HAP-1 (cell line): ENCODE data around the gene CLSTN1.
A peak's percentile ranks its signal among the peaks of the same experiment; 100 is the strongest.

Experiments
- DNase-seq, 2 experiments: peaks; one replicate each; pipeline ENCODE4 v3.0.0-alpha.2; 2016 to 2020; ENCODE audit warnings: low spot score in 2 of 2
- H3K27me3 ChIP-seq: fragments of 250-450 bp; sonication (Bioruptor Pico); 2 replicates; pipeline ENCODE4 v1.5.1; 2020; ENCODE audit warnings: low read depth, mild to moderate bottlenecking, moderate library complexity
- H3K36me3 ChIP-seq: fragments of 250-450 bp; sonication (Bioruptor Pico); replicated peaks from 2 replicates; pipeline ENCODE4 v1.5.1; 2020; ENCODE audit warnings: mild to moderate bottlenecking
- H3K4me1 ChIP-seq: fragments of 250-450 bp; sonication (Bioruptor Pico); 2 replicates; pipeline ENCODE4 v1.5.1; 2020; ENCODE audit warnings: mild to moderate bottlenecking
- H3K4me3 ChIP-seq: fragments of 250-450 bp; sonication (Bioruptor Pico); 2 replicates; pipeline ENCODE4 v1.5.1; 2020; ENCODE audit warnings: mild to moderate bottlenecking, moderate library complexity
- H3K9me3 ChIP-seq: fragments of 250-450 bp; sonication (Bioruptor Pico); 2 replicates; pipeline ENCODE4 v1.5.1; 2020; ENCODE audit warnings: mild to moderate bottlenecking, moderate library complexity
- in situ Hi-C: fragments of 300-500 bp; cut with MboI; formaldehyde crosslinking; loops from 3 replicates; pipeline ENCODE4 v1.14.3; 2020; ENCODE audit warnings: low sequenced_read_pairs, inconsistent platforms, mixed read lengths

CLSTN1 gene

GRCh38 chr1:9861360-9861759 is 37.6 kb upstream of the CLSTN1 start:
- H3K9me3 ChIP-seq, result no peaks in the 10 kb centered on the region
- peaks cover 6% of the 10 kb centered on the region for H3K4me1 ChIP-seq
- no peaks in the 10 kb centered on the region for H3K27me3 ChIP-seq
- in situ Hi-C loops, result loop anchor here (10.0 kb wide), 1 partner anchor 137 kb away; no protein-coding TSS in a partner anchor
- H3K36me3 ChIP-seq, result no peaks in the 10 kb centered on the region
- no peak overlapping the region for H3K4me3 ChIP-seq
- peak in 1 of 2 experiments; percentile 36 for DNase-seq

DNA sequence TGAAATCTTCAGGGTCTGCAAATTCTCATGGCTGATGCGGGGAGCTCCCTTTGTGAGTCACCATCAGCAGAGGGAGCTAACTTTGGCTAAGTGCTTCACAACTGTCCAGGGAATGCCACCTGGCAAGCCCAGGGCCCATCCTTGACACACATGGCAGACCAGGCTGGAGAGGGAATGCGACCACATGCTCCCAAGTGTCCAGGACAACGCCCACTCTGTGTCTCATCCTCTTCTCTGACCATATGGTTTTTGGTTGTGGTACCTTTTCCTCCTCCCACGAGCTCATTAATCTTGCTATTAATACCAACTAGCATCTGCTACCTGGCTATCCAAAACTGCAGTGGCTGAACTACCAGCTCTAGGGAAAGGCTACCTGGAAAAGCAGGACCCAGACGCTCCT is 37.1 kb upstream of the CLSTN1 start:
- H3K27me3 ChIP-seq, result no peaks in the 10 kb centered on the region
- no peak overlapping the region for H3K4me3 ChIP-seq
- in situ Hi-C loops, result loop anchor here (10.0 kb wide), 1 partner anchor 136 kb away; no protein-coding TSS in a partner anchor
- H3K4me1 ChIP-seq, result peaks cover 6% of the 10 kb centered on the region
- H3K36me3 ChIP-seq, result no peaks in the 10 kb centered on the region
- no peak for DNase-seq
- H3K9me3 ChIP-seq, result no peaks in the 10 kb centered on the region

DNA sequence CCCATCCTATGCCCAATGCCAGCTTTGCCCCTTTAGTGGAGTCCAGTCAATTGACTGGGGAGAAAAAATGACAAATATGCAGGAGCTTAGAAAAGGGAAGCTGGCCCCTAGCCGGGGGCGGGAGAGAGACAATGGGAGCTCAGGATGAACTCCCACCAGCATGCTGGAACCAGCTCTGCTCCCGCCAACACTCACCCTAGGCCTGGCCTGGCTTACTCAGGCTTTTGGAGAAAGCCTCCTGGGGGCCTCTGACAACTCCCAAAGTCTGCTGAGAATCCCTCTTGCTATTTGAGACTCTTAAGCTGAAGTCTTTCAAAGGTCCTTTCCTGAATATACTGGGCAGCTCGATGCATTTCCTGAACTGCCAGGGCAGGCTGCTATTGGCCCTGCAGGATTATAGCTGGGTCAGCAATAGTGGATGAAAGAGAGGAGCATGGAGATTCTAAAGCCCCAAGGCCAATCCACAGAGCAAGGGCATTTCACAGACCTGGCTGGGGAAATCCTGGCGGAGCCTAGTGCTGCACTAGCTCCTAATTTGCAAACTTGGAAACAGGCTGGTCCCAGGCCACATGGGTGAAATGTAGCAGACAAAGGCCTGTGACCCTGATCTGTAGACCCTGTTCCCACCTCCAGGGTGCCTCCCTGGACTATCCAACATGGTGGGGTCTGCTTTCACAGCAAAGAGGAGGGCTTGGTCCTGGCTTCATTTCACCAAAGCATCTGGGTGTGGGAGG is 35.7 kb upstream of the CLSTN1 start:
- Histone ChIP-seq H3K36me3 (no peaks in the 10 kb centered on the region), H3K27me3 (no peaks in the 10 kb centered on the region), H3K9me3 (no peaks in the 10 kb centered on the region; the same call in 1 of the 2 replicates), H3K4me1 (peaks cover 6% of the 10 kb centered on the region), H3K4me3 (no peak overlapping the region)
- DNase-seq, result peak in 1 of 2 experiments; percentile 59
- in situ Hi-C loops, result loop anchor here (10.0 kb wide), 1 partner anchor 135 kb away; no protein-coding TSS in a partner anchor

- Histone ChIP-seq H3K27me3 (no peaks in the 10 kb centered on the region), H3K4me1 (peaks cover 6% of the 10 kb centered on the region), H3K4me3 (no peak overlapping the region), H3K9me3 (peaks cover 4% of the 10 kb centered on the region), H3K36me3 (peaks cover 4% of the 10 kb centered on the region; the same call in 1 of the 2 replicates)
- DNase-seq, result no peak
- in situ Hi-C loops, result no loop called here
These were observed 34.7 kb upstream of the CLSTN1 start for GRCh38 chr1:9858293-9859035.

DNA sequence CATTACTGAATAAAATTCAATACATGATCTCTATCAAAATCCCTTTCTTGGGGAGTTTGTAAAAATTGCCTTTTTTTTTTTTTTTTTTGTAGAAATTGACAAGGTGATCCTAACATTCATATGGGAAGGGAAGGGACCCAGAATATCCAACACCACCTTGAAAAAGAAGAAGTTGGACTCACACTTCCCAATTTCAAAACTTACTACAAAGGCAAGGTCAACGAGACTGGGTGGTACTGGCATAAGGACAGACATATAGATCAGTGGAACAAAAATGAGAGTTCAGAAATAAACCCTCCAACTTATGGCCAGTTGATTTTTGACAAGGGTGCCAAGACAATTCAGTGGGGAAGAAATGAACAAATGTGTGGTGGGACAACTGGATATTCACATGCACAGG is 31.4 kb upstream of the CLSTN1 start:
- in situ Hi-C loops, result no loop called here
- Histone ChIP-seq H3K27me3 (no peaks in the 10 kb centered on the region), H3K9me3 (peaks cover 4% of the 10 kb centered on the region), H3K4me3 (no peak overlapping the region), H3K4me1 (peaks cover 6% of the 10 kb centered on the region), H3K36me3 (peaks cover 4% of the 10 kb centered on the region; the same call in 1 of the 2 replicates)
- DNase-seq, result no peak

GRCh38 chr1:9853249-9853595 is 29.5 kb upstream of the CLSTN1 start:
- peaks cover 4% of the 10 kb centered on the region; the same call in 1 of the 2 replicates for H3K36me3 ChIP-seq
- no peaks in the 10 kb centered on the region for H3K4me1 ChIP-seq
- no peak for DNase-seq
- in situ Hi-C loops, result no loop called here
- H3K4me3 ChIP-seq, result no peak overlapping the region
- H3K9me3 ChIP-seq, result peaks cover 4% of the 10 kb centered on the region
- H3K27me3 ChIP-seq, result no peaks in the 10 kb centered on the region

GRCh38 chr1:9852410-9853248 is 28.9 kb upstream of the CLSTN1 start:
- in situ Hi-C loops, result no loop called here
- no peak for DNase-seq
- Histone ChIP-seq H3K27me3 (no peaks in the 10 kb centered on the region), H3K36me3 (peaks cover 4% of the 10 kb centered on the region; the same call in 1 of the 2 replicates), H3K9me3 (peaks cover 4% of the 10 kb centered on the region), H3K4me1 (no peaks in the 10 kb centered on the region), H3K4me3 (no peak overlapping the region)

DNA sequence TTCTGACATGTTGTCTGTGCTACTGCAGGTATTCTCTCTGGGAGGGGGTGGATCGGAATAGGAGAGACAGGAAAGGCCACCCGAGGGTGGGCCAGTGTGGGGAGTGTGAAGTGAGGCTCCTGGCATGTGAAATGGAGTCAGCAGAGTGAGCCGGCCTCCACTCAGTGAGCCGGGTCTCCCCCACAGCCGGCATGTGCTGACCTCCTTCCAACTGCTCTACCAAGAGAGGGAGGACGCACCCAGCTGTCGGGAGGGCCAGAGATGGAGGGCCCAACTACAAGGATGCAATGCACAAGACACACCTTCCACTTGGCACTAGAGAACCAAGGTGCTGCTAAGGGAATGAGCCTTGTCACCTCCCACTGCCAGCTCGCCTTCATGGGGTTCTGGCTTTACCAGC is 28.2 kb upstream of the CLSTN1 start:
- H3K4me3 ChIP-seq, result no peak overlapping the region
- H3K36me3 ChIP-seq, result peaks cover 4% of the 10 kb centered on the region; the same call in 1 of the 2 replicates
- H3K27me3 ChIP-seq, result no peaks in the 10 kb centered on the region
- H3K9me3 ChIP-seq, result peaks cover 4% of the 10 kb centered on the region
- no peaks in the 10 kb centered on the region for H3K4me1 ChIP-seq
- no peak for DNase-seq
- in situ Hi-C loops, result no loop called here

DNA sequence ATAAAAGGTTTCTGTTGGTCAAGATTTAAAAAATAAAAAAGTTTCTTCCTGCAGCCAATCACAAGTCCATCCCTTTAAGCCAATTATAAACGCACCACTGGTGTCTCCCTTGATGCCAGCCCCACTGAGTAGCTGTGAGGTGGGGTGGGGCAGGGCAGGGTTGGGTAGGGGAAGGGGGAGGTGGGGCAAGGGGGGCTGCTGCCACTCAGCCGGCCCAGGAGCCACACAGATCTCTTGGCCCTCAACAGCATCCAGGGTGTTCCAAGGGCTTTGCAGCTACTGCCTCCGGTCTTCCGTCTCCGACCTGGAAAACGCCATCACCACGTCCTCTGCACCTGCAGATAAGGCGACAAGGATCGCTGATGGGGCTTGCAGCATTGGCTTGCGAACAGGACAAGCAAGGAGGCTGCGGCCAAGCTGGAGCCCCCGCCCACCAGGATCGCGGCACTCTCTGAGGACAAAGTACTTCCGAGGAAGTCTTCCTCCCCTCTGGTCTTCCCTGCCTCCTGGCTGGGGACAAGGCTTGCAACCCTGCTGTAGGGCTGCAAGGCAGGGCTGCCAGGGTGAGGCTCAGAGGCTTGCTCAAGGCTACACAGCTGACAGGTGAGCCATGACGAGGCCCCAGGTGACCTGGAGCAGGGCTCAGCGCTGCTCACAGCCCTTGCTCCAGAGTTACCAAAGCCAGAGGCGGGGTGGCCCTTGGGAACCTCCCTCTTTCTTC is 26.8 kb upstream of the CLSTN1 start:
- Histone ChIP-seq H3K9me3 (peaks cover 4% of the 10 kb centered on the region), H3K4me3 (no peak overlapping the region), H3K36me3 (peaks cover 4% of the 10 kb centered on the region; the same call in 1 of the 2 replicates), H3K4me1 (no peaks in the 10 kb centered on the region), H3K27me3 (no peaks in the 10 kb centered on the region)
- DNase-seq, result no peak
- in situ Hi-C loops, result no loop called here

DNA sequence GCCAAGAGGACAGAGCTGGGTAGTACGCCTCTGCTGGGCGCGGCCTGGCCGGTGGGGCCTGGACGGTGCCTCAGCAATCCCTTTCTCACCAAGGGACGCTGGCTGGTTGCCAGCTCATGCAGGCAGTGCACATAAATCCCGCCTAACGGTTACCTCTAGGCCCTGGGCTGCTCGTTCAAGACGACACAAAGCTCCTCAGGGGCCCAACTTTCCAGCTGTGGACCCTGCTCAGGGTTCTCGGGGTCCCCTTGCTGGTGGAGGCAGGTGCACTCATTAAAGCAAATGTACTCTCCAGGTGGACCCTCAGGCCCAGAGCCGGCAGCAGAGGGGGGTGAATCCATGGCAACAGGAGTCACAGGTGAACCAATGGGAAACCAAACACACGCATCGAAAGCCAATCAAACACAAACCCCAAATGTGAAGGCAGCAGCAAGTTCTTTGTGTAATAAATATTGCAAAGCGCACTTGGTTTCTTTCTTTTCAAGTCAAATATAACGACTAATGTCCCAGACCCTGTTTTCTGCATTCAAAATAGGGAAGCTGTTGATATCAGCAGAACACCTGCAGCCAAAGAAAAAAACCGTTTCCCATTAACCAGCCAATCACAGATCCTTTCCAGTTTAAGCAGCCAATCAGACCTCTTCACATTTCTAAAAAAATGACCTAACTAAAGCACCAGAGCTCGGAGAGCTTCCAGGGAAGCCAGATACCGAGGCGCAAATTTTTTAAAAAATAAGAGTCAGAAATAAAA is 26.1 kb upstream of the CLSTN1 start:
- in situ Hi-C loops, result no loop called here
- no peaks in the 10 kb centered on the region for H3K4me1 ChIP-seq
- no peaks in the 10 kb centered on the region for H3K27me3 ChIP-seq
- no peak overlapping the region for H3K4me3 ChIP-seq
- peaks cover 4% of the 10 kb centered on the region for H3K9me3 ChIP-seq
- no peak for DNase-seq
- peaks cover 4% of the 10 kb centered on the region; the same call in 1 of the 2 replicates for H3K36me3 ChIP-seq

DNA sequence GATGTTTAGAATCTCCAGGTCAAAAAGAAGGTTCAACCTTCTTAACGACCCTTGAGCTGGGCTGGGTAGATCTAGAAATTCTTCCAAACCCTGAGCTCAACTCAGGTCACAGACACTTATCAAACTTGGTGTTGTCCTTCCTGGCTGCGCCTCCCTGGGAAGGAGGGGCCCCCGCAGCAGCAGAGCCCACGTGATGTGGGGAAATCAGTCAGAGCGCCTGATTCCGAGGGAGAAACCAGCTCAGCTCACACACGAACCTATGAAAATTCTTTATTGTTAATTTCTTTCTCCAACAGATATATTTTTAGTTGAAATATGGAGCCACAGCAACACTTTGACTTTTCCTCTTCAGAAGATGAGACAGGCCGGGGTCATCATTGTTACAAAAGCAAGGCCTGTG is 24.3 kb upstream of the CLSTN1 start:
- Histone ChIP-seq H3K36me3 (no peaks in the 10 kb centered on the region), H3K9me3 (no peaks in the 10 kb centered on the region), H3K27me3 (no peaks in the 10 kb centered on the region), H3K4me3 (no peak overlapping the region), H3K4me1 (no peaks in the 10 kb centered on the region)
- in situ Hi-C loops, result no loop called here
- no peak for DNase-seq

DNA sequence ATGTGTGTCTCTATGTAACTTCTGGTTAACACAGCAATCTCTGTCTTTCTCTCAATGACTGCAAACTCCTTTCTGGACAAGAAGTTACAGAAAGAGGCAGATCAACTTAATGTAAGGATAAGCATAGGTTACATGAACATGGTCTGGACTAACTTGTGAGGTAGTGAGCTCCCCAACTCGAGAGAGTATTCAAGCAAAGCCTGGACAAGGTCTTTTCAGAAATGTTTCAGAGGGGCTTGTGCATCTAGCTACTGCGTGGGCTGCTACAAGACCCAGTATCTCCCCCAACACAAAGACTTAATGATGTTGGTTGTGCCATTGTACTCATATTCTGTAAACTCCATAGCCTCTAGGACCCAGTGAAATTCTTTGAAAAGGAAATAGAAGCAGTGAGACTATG is 23.5 kb upstream of the CLSTN1 start:
- no peaks in the 10 kb centered on the region for H3K36me3 ChIP-seq
- no peaks in the 10 kb centered on the region for H3K4me1 ChIP-seq
- in situ Hi-C loops, result no loop called here
- DNase-seq, result no peak
- no peaks in the 10 kb centered on the region for H3K9me3 ChIP-seq
- no peak overlapping the region for H3K4me3 ChIP-seq
- H3K27me3 ChIP-seq, result no peaks in the 10 kb centered on the region
